A549 (cell line): ENCODE measurements around the gene PDLIM1. TPM values are rescaled to one million over a fixed set of nuclear protein-coding genes. Genes with fewer than 3 reads are reported as not detected.
"Not testable (repeated sequence)": the region's sequence is repeated elsewhere in the genome, so short reads cannot be mapped to it uniquely, and the experiment has no call there.

Source experiments
- ATAC-seq, 2 experiments: fragments of 200-7000 bp in 1 of 2; fragments of >200 bp in 1 of 2; cut with Nextera tagmentation in 1 of 2; cut with Tn5 transposase in 1 of 2; 3 replicates each; pipeline versions ENCODE4 v1.8.0 to v1.9.1; 2018 to 2020; ENCODE audit warnings: mild to moderate bottlenecking in 1 of 2, moderate library complexity in 1 of 2
- CTCF ChIA-PET: fragments of 300-600 bp; sonication (Branson Sonifier 250); formaldehyde crosslinking; extraction: SDS; loops from one replicate; lab custom pipeline; 2021; ENCODE audit warnings: antibody characterized with exemption, inconsistent platforms; lab: Yijun Ruan, JAX
- POLR2A ChIA-PET: fragments of 350-600 bp; formaldehyde crosslinking; extraction: SDS; loops from one replicate; lab custom pipeline; 2021; ENCODE audit warnings: antibody characterized with exemption, inconsistent platforms; lab: Yijun Ruan, JAX
- DNase-seq, 2 experiments: peaks; one replicate each; pipeline versions ENCODE4 v3.0.0 to v3.0.0-alpha.2; 2011 to 2016; ENCODE audit warnings: low read depth in 1 of 2, low spot score in 1 of 2
- FAIRE-seq: peaks from 2 replicates; lab custom pipeline; 2011; peaks lifted over from hg19 to GRCh38; lab: Jason Lieb, UNC
- H3K27ac ChIP-seq, 2 experiments: fragments of >200 bp; sonication (Bioruptor Twin); formaldehyde crosslinking; 3 replicates each; pipeline ENCODE4 v1.5.1; 2016 to 2017
- H3K4me1 ChIP-seq: fragments of >200 bp; sonication (Bioruptor Twin); formaldehyde crosslinking; 3 replicates; pipeline ENCODE4 v1.6.1; 2016
- H3K4me2 ChIP-seq: fragments of >200 bp; sonication (Bioruptor Twin); formaldehyde crosslinking; 3 replicates; pipeline ENCODE4 v1.6.1; 2016
- H3K4me3 ChIP-seq: fragments of >200 bp; sonication (Bioruptor Twin); formaldehyde crosslinking; 3 replicates; pipeline ENCODE4 v1.5.1; 2016
- H3K9me3 ChIP-seq: fragments of >200 bp; sonication (Bioruptor Twin); formaldehyde crosslinking; 3 replicates; pipeline ENCODE4 v1.6.1; 2016
- BCL3 ChIP-seq: fragments of >200 bp; sonication (Bioruptor Twin); formaldehyde crosslinking; IDR thresholded peaks from 3 replicates; pipeline ENCODE4 v1.6.1; 2016
- CEBPB ChIP-seq, 2 experiments: fragments of >200 bp in 1 of 2; sonication (Bioruptor Twin) in 1 of 2; formaldehyde crosslinking in 1 of 2; IDR thresholded peaks; 2 replicates each; pipeline ENCODE4 v1.6.1; 2012 to 2016
- CTCF ChIP-seq: fragments of >200 bp; sonication (Bioruptor Twin); formaldehyde crosslinking; IDR thresholded peaks from 3 replicates; pipeline ENCODE4 v1.5.1; 2016
- EHF ChIP-seq: fragments of 250-450 bp; sonication (Bioruptor Pico); IDR thresholded peaks from 2 replicates; pipeline ENCODE4 v1.5.0; 2020; ENCODE audit warnings: mild to moderate bottlenecking
- FOSL2 ChIP-seq, 2 experiments: fragments of 450-650 bp in 1 of 2; fragments of >200 bp in 1 of 2; sonication (Bioruptor Twin) in 1 of 2; formaldehyde crosslinking; IDR thresholded peaks; 2 replicates each; pipeline versions ENCODE4 v1.5.0 to v1.6.1; 2016 to 2020; ENCODE audit warnings: mild to moderate bottlenecking in 1 of 2, moderate library complexity in 1 of 2
- GATA3 ChIP-seq: IDR thresholded peaks from 2 replicates; pipeline ENCODE4 v1.6.1; 2012; ENCODE audit warnings: borderline replicate concordance
- JUNB ChIP-seq: fragments of >200 bp; sonication (Bioruptor Twin); formaldehyde crosslinking; IDR thresholded peaks from 2 replicates; pipeline ENCODE4 v1.6.1; 2016
- MAFK ChIP-seq: fragments of 450-650 bp; IDR thresholded peaks from 2 replicates; pipeline ENCODE4 v1.6.1; 2014; ENCODE audit not compliant: partially characterized antibody
- NFE2L2 ChIP-seq: fragments of 150-350 bp; conservative IDR thresholded peaks from 2 replicates; pipeline ENCODE4 v1.6.1; 2014; ENCODE audit warnings: low read length
- NPAS2 ChIP-seq: fragments of 250-450 bp; sonication (Bioruptor Pico); IDR thresholded peaks from 2 replicates; pipeline ENCODE4 v1.8.0; 2022; ENCODE audit warnings: mild to moderate bottlenecking, moderate library complexity, borderline replicate concordance
- PBX3 ChIP-seq: IDR thresholded peaks from 2 replicates; pipeline ENCODE4 v1.6.1; 2012
- PHF8 ChIP-seq: fragments of 200-600 bp; sonication (generic); IDR thresholded peaks from 2 replicates; pipeline ENCODE4 v1.6.1; 2016; ENCODE audit warnings: low read depth, mild to moderate bottlenecking, antibody characterized with exemption, moderate library complexity, borderline replicate concordance
- RAD21 ChIP-seq, 2 experiments: fragments of >200 bp in 1 of 2; sonication (Bioruptor Twin) in 1 of 2; formaldehyde crosslinking in 1 of 2; IDR thresholded peaks in 1 of 2; conservative IDR thresholded peaks in 1 of 2; 2 replicates in 1 of 2; 3 replicates in 1 of 2; pipeline ENCODE4 v1.6.1; 2012 to 2018; ENCODE audit warnings: inconsistent platforms in 1 of 2
- SMC3 ChIP-seq: fragments of >200 bp; sonication (Bioruptor Twin); formaldehyde crosslinking; IDR thresholded peaks from 3 replicates; pipeline ENCODE4 v1.6.1; 2018; ENCODE audit warnings: inconsistent platforms
- SREBF2 ChIP-seq: fragments of 450-650 bp; IDR thresholded peaks from 2 replicates; pipeline ENCODE4 v1.6.1; 2014; ENCODE audit warnings: mild to moderate bottlenecking, moderate library complexity
- TFCP2L1 ChIP-seq: fragments of 250-450 bp; sonication (Bioruptor Pico); IDR thresholded peaks from 2 replicates; pipeline ENCODE4 v1.5.0; 2021; ENCODE audit warnings: mild to moderate bottlenecking
- ZNF302 ChIP-seq: fragments of 250-450 bp; sonication (Bioruptor Pico); IDR thresholded peaks from 2 replicates; pipeline ENCODE4 v1.9.0; 2021; ENCODE audit warnings: inconsistent platforms, mild to moderate bottlenecking, moderate library complexity
- WGBS: methylation state at CpG from one replicate; pipeline ENCODE4 v1.1.6; 2017; ENCODE audit errors: missing lambda C conversion rate; 5-methylcytosine and 5-hydroxymethylcytosine counted together
- polyA plus RNA-seq, 4 experiments: library from polyadenylated mRNA; depleted of rRNA in 3 of 4; stranded (reverse); fragments of >200 nt; fragmentation: RNase III in 1 of 4; extraction: RNeasy Plus Mini Kit Qiagen cat#74134 plus additional on column Dnase treatment in 1 of 4; gene quantifications; 2 replicates in 3 of 4; 3 replicates in 1 of 4; pipeline ENCODE4 v1.2.3, GENCODE V29; 2011 to 2017

PDLIM1 gene
- polyA plus RNA-seq, 2 of the 4 experiments (the other 2 are of a cell fraction): 92.5 to 128 TPM

- ATAC-seq, H3K9me3 ChIP-seq, H3K4me3 ChIP-seq, FAIRE-seq, H3K4me1 ChIP-seq, H3K27ac ChIP-seq, POLR2A ChIA-PET, DNase-seq, H3K4me2 ChIP-seq: not testable (repeated sequence)
- CTCF ChIA-PET: interaction anchor here (0.7 to 4.8 kb wide), 15 partner anchors 19 to 397 kb away, joined by 3 to 71 read pairs (median 7); partner anchors contain the start of gene PDLIM1
- 71% methylated on average over 5 of the region's 5 CpGs for WGBS
Measured at GRCh38 chr10:95202865-95203264, 87.9 kb downstream of the PDLIM1 start.

DNA sequence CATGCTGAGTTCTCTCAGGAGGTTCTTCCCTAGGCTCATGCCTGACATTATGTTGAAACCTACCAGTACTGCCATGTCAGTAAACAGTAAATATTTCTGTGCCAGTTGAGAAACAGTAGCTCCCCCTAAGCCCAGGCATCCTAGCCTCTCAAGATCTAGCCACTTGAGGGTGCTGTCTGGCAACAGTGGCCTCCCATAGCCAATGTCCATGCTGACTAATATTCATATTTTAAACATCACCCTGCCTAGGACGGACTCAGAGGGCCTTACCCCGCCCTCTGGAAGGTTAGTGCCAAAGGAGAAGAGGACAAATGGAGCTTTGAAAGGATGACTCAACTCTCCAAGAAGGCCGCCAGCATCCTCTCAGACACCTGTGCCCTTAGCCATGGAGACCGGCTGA, 89.1 kb downstream of the PDLIM1 start:
- H3K27ac ChIP-seq: peak overlapping the region in 1 of 2 experiments; percentile 30; a peak in 1 of 6 replicates
- CTCF ChIA-PET: interaction anchor here (0.9 to 4.8 kb wide), 32 partner anchors 9 to 569 kb away, joined by 3 to 71 read pairs (median 5); no protein-coding TSS in a partner anchor
- ATAC-seq (peak; percentile 95 to 99), DNase-seq (peak; percentile 60 to 71), FAIRE-seq (no peak)
- H3K4me3 ChIP-seq: no peak overlapping the region
- no peaks in the 10 kb centered on the region for H3K4me1 ChIP-seq
- no peak overlapping the region for H3K4me2 ChIP-seq
- H3K9me3 ChIP-seq: no peaks in the 10 kb centered on the region
- POLR2A ChIA-PET: interaction anchor here (0.7 kb wide), 1 partner anchor 163 kb away, joined by 4 read pairs; no protein-coding TSS in a partner anchor
- TF ChIP-seq SMC3: peak; percentile 65
- TF ChIP-seq EHF (CRISPR knock-in tag): no peak
- no peak for TF ChIP-seq TFCP2L1 (CRISPR knock-in tag)
- peak; percentile 52 for TF ChIP-seq CTCF
- no peak for TF ChIP-seq FOSL2 (IDR thresholded peaks at IDR 0.05)
- TF ChIP-seq FOSL2 (CRISPR knock-in tag; IDR thresholded peaks at IDR 0.05): peak; percentile 45; the same call in 1 of the 2 replicates
- TF ChIP-seq MAFK: no peak
- TF ChIP-seq NFE2L2: no peak
- peak; percentile 73 to 91 for TF ChIP-seq RAD21 (conservative IDR thresholded peaks at IDR 0.05 in 1 of 2, IDR thresholded peaks at IDR 0.05 in 1 of 2)
- no peak for TF ChIP-seq CEBPB (IDR thresholded peaks at IDR 0.05)
- TF ChIP-seq BCL3: no peak
- TF ChIP-seq GATA3: no peak
- no peak for TF ChIP-seq PBX3
- no peak for TF ChIP-seq ZNF302 (CRISPR knock-in tag)
- 31% methylated on average over 4 of the region's 4 CpGs for WGBS

- 57% methylated on average over 3 of the region's 3 CpGs for WGBS
- Histone ChIP-seq H3K4me3 (no peak overlapping the region), H3K4me2 (no peak overlapping the region), H3K27ac (no peak overlapping the region), H3K9me3 (no peaks in the 10 kb centered on the region), H3K4me1 (no peaks in the 10 kb centered on the region)
- FAIRE-seq: no peak
- TF ChIP-seq SREBF2: no peak
- no peak for TF ChIP-seq NPAS2 (CRISPR knock-in tag)
- TF ChIP-seq PHF8: no peak
- no peak for TF ChIP-seq JUNB
- TF ChIP-seq NFE2L2: no peak
- ChIA-PET POLR2A (no interaction called here), CTCF (interaction anchor here (1.0 to 4.3 kb wide), 3 partner anchors 13 to 178 kb away, joined by 3 to 23 read pairs (median 3); no protein-coding TSS in a partner anchor)
- no peak for DNase-seq
- no peak for ATAC-seq
Measured at GRCh38 chr10:95196046-95196445, 94.8 kb downstream of the PDLIM1 start.
